ENCODE results near the gene RNF130.

RNF130 gene

DNA sequence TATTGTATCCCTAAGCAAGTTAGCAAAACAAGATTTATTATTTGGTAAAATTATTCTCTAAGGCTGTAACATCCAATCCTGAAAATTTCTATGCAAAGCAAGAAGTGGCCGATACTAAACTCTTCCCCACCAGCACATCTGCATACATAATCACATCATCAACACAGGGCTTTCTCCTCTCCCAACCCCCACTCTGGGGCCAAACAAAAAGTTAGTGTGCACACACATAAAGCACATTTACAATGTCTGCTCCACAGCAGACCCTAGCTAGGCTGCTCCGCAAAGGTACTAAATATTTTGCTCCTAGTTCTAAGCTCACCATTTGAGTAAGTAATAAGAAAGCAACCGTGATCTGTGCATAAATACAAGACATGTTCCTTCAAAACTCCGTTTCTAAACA lies 3.6 kb downstream of the RNF130 start:
- ATAC-seq = no peak
- TF ChIP-seq PATZ1 (CRISPR knock-in tag; IDR thresholded peaks at IDR 0.05; ENCODE audit: borderline replicate concordance) (no peak), ZNF70 (CRISPR knock-in tag; IDR thresholded peaks at IDR 0.05) (no peak), CSDC2 (CRISPR knock-in tag; IDR thresholded peaks at IDR 0.05) (no peak), SNAI2 (CRISPR knock-in tag; IDR thresholded peaks at IDR 0.05) (no peak), ESRRG (CRISPR knock-in tag; IDR thresholded peaks at IDR 0.05) (no peak)

DNA sequence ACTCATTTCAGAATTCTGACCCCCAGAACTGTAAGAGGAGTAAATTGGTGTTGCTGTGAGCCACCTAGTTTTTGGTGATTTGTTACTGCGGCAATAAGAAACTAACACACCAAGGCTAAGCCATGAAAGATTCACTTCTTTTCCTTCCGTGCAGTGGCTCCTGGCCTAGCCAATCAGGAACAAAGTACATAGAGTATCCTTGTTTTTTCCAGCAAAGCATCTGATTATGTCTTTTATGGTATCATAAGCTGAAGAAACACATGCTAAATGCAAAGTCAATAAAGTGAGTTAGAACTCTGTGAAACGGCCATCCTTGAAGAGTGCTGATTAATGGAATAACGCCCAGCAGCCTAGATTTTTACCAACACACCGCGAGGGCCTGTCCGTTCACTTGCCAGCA lies 11.4 kb downstream of the RNF130 start:
- ATAC-seq = no peak
- no peak for TF ChIP-seq CSDC2 (CRISPR knock-in tag; IDR thresholded peaks at IDR 0.05)
- TF ChIP-seq ZC3H10 (CRISPR knock-in tag; IDR thresholded peaks at IDR 0.05) = no peak
- no peak for TF ChIP-seq ESRRG (CRISPR knock-in tag; IDR thresholded peaks at IDR 0.05)
- TF ChIP-seq ZFP3 (CRISPR knock-in tag; IDR thresholded peaks at IDR 0.05) = no peak

- TF ChIP-seq BACH2 (CRISPR knock-in tag; IDR thresholded peaks at IDR 0.05; ENCODE audit: borderline replicate concordance) (no peak), ZFP3 (CRISPR knock-in tag; IDR thresholded peaks at IDR 0.05) (no peak), ZNF70 (CRISPR knock-in tag; IDR thresholded peaks at IDR 0.05) (no peak), ISL1 (CRISPR knock-in tag; IDR thresholded peaks at IDR 0.05) (no peak), RARB (CRISPR knock-in tag; IDR thresholded peaks at IDR 0.05) (no peak), TOX (CRISPR knock-in tag; IDR thresholded peaks at IDR 0.05; ENCODE audit: borderline replicate concordance) (no peak)
- TF ChIP-seq, protein P1, sequence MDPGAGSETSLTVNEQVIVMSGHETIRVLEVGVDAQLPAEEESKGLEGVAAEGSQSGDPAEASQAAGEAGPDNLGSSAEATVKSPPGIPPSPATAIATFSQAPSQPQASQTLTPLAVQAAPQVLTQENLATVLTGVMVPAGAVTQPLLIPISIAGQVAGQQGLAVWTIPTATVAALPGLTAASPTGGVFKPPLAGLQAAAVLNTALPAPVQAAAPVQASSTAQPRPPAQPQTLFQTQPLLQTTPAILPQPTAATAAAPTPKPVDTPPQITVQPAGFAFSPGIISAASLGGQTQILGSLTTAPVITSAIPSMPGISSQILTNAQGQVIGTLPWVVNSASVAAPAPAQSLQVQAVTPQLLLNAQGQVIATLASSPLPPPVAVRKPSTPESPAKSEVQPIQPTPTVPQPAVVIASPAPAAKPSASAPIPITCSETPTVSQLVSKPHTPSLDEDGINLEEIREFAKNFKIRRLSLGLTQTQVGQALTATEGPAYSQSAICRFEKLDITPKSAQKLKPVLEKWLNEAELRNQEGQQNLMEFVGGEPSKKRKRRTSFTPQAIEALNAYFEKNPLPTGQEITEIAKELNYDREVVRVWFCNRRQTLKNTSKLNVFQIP (CRISPR knock-in tag; IDR thresholded peaks at IDR 0.05; ENCODE audit: borderline replicate concordance, low read depth) = no peak
- no peak for ATAC-seq
Observed at GRCh38 chr5:180059326-180059725, 12.2 kb downstream of the RNF130 start.

DNA sequence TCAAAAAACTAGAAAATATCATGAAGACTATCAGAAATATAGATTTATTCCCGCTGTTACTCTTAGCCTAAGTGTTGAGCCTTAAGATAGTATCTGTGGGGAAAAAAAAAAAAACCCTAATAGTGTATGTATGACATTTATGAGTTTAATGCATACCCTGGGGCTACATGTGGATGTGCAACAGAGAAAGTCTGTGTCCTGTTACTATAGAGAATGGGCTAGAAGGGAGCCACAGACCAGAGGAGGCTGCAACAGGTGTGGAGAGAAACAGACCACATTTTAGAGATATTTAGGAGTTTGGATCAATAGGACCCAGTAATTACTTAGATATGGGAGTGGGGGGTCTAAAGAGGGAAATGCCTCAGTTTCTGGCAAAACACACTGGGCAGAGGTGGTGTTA lies 15.4 kb downstream of the RNF130 start:
- no peak for ATAC-seq
- no peak for TF ChIP-seq ARNTL (CRISPR knock-in tag; IDR thresholded peaks at IDR 0.05; ENCODE audit: borderline replicate concordance, low read depth)
- TF ChIP-seq ISL1 (CRISPR knock-in tag; IDR thresholded peaks at IDR 0.05) = no peak
- TF ChIP-seq BACH2 (CRISPR knock-in tag; IDR thresholded peaks at IDR 0.05; ENCODE audit: borderline replicate concordance) = no peak
- TF ChIP-seq TSHZ2 (CRISPR knock-in tag; IDR thresholded peaks at IDR 0.05) = no peak
- no peak for TF ChIP-seq CSDC2 (CRISPR knock-in tag; IDR thresholded peaks at IDR 0.05)
- no peak for TF ChIP-seq ZNF8 (CRISPR knock-in tag; IDR thresholded peaks at IDR 0.05)
- TF ChIP-seq ESRRG (CRISPR knock-in tag; IDR thresholded peaks at IDR 0.05) = no peak
- TF ChIP-seq ZFP30 (CRISPR knock-in tag; IDR thresholded peaks at IDR 0.05) = no peak
- no peak for TF ChIP-seq ZC3H10 (CRISPR knock-in tag; IDR thresholded peaks at IDR 0.05)
- TF ChIP-seq ZFP3 (CRISPR knock-in tag; IDR thresholded peaks at IDR 0.05) = no peak
- TF ChIP-seq ZNF70 (CRISPR knock-in tag; IDR thresholded peaks at IDR 0.05) = no peak
- TF ChIP-seq GLIS3 (CRISPR knock-in tag; IDR thresholded peaks at IDR 0.05) = no peak
- TF ChIP-seq ZNF565 (CRISPR knock-in tag; conservative IDR thresholded peaks at IDR 0.05; ENCODE audit: low read depth) = no peak
- no peak for TF ChIP-seq TCF4 (CRISPR knock-in tag; IDR thresholded peaks at IDR 0.05; ENCODE audit: borderline replicate concordance)
- no peak for TF ChIP-seq PPARA (CRISPR knock-in tag; IDR thresholded peaks at IDR 0.05; ENCODE audit: borderline replicate concordance)
- no peak for TF ChIP-seq CREB5 (CRISPR knock-in tag; IDR thresholded peaks at IDR 0.05; ENCODE audit: low read depth)
- TF ChIP-seq, protein P1 (CRISPR knock-in tag; IDR thresholded peaks at IDR 0.05; ENCODE audit: borderline replicate concordance, low read depth) = no peak
- no peak for TF ChIP-seq PATZ1 (CRISPR knock-in tag; IDR thresholded peaks at IDR 0.05; ENCODE audit: borderline replicate concordance)

All from SK-N-SH treated with all-trans-retinoic acid at 6 μM for 48 hours (cell line).